SK-N-SH (cell line): ENCODE results near the gene UMODL1.

Source experiments
- CTCF ChIP-seq: fragments of 200-600 bp; sonication (generic); IDR thresholded peaks from 2 replicates; pipeline ENCODE4 v1.6.1; 2017; ENCODE audit warnings: antibody characterized with exemption, mild to moderate bottlenecking, moderate library complexity
- ELF1 ChIP-seq: IDR thresholded peaks from 2 replicates; pipeline ENCODE4 v1.4.0; 2012
- EP300 ChIP-seq, 2 experiments: IDR thresholded peaks; 2 replicates each; pipeline versions ENCODE4 v1.4.0 to v1.6.1; 2012; ENCODE audit warnings: borderline replicate concordance in 1 of 2, low read depth in 1 of 2, low read length in 1 of 2
- EZH2phosphoT487 ChIP-seq: fragments of 200-600 bp; sonication (generic); IDR thresholded peaks from 2 replicates; pipeline ENCODE4 v1.6.1; 2017; ENCODE audit warnings: low read depth, mixed run types, mild to moderate bottlenecking, antibody characterized with exemption, moderate library complexity, borderline replicate concordance
- FOXM1 ChIP-seq: IDR thresholded peaks from 2 replicates; pipeline ENCODE4 v1.4.0; 2012; ENCODE audit warnings: low read depth, mild to moderate bottlenecking
- GATA2 ChIP-seq: sonication (generic); formaldehyde crosslinking; IDR thresholded peaks from 2 replicates; pipeline ENCODE4 v1.5.0; 2020; ENCODE audit warnings: mild to moderate bottlenecking, missing genetic modification reagents
- MEF2A ChIP-seq: IDR thresholded peaks from 2 replicates; pipeline ENCODE4 v1.4.0; 2012; ENCODE audit warnings: low read depth, borderline replicate concordance
- POLR2AphosphoS5 ChIP-seq: IDR thresholded peaks from 2 replicates; pipeline ENCODE4 v1.6.1; 2012; ENCODE audit warnings: low read depth, low read length
- RAD21 ChIP-seq: IDR thresholded peaks from 2 replicates; pipeline ENCODE4 v1.6.1; 2012; ENCODE audit warnings: mild to moderate bottlenecking, low read length
- TAF1 ChIP-seq: IDR thresholded peaks from 2 replicates; pipeline ENCODE4 v1.6.1; 2012; ENCODE audit warnings: low read depth, mild to moderate bottlenecking, low read length, moderate library complexity, borderline replicate concordance
- USF1 ChIP-seq: IDR thresholded peaks from 2 replicates; pipeline ENCODE4 v1.4.0; 2012; ENCODE audit warnings: low read depth, borderline replicate concordance
- USF2 ChIP-seq: fragments of 150-350 bp; IDR thresholded peaks from 2 replicates; pipeline ENCODE4 v1.6.1; 2017; ENCODE audit warnings: antibody characterized with exemption, low read length, low read depth, borderline replicate concordance
- YY1 ChIP-seq: IDR thresholded peaks from 2 replicates; pipeline ENCODE4 v1.4.0; 2012; ENCODE audit warnings: low read depth, mild to moderate bottlenecking
- TF ChIP-seq, protein P1 (sequence below): IDR thresholded peaks from 2 replicates; pipeline ENCODE4; 2012

DNA sequence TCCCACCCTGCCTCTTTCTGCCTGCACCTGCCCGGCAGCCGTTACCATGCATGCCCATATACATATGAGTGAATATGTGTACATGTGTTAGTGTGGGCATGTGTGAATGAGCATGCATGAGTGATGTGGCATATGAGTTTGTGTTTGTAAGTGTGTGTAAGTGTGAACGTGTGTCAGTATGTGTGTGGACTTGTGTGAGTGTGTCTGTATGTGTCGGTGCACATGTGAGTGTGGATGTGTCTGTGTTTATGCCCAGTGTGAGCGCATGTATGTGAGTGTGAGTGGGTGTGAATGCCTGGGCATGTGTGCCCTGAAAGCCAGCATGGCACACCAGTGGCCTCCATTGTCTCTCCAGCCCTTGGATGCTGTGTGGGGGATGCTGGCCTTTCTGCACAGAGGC lies 2.5 kb upstream of the UMODL1 start:
- TF ChIP-seq CTCF (no peak), USF1 (no peak), MEF2A (no peak), POLR2AphosphoS5 (no peak), EZH2phosphoT487 (no peak), FOXM1 (no peak), EP300 (IDR thresholded peaks at IDR 0.05; ENCODE audit: borderline replicate concordance in 1 of 2, low read depth in 1 of 2, low read length in 1 of 2) (no peak), USF2 (no peak), TAF1 (no peak), YY1 (no peak), RAD21 (no peak), ELF1 (no peak), GATA2 (no peak)
- TF ChIP-seq, protein P1, sequence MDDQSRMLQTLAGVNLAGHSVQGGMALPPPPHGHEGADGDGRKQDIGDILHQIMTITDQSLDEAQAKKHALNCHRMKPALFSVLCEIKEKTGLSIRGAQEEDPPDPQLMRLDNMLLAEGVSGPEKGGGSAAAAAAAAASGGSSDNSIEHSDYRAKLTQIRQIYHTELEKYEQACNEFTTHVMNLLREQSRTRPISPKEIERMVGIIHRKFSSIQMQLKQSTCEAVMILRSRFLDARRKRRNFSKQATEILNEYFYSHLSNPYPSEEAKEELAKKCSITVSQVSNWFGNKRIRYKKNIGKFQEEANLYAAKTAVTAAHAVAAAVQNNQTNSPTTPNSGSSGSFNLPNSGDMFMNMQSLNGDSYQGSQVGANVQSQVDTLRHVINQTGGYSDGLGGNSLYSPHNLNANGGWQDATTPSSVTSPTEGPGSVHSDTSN: no peak
